ENCODE measurements around the gene IDH3B. TPM values are rescaled to one million over a fixed set of nuclear protein-coding genes. Genes with fewer than 3 reads are reported as not detected.

IDH3B gene
- total and polyA plus RNA-seq, 2 of the 13 experiments (the other 11 are each of a cell fraction or from before 2014, with no cell fraction given), result 215 to 254 TPM

GRCh38 chr20:2708665-2709064 is 44.6 kb upstream of the IDH3B start:
- Histone ChIP-seq H3K9ac (ENCODE audit: insufficient read depth, low read depth, low read length) (no peak overlapping the region), H2AFZ (ENCODE audit: low read length) (no peak overlapping the region), H3K4me2 (ENCODE audit: low read depth, low read length) (no peak overlapping the region), H4K20me1 (ENCODE audit: insufficient read depth, low read length) (no peaks in the 10 kb centered on the region), H3K9me3 (ENCODE audit: low read length) (no peaks in the 10 kb centered on the region), H3K4me3 (replicated peaks in 1 of 3; ENCODE audit: insufficient read depth in 1 of 3, low read depth in 2 of 3, low read length in 3 of 3) (no peak overlapping the region), H3K36me3 (replicated peaks in 1 of 2; ENCODE audit: control insufficient read depth in 1 of 2, insufficient read depth in 2 of 2, low read length in 2 of 2) (no peaks in the 10 kb centered on the region), H3K79me2 (ENCODE audit: insufficient read depth, low read length) (no peaks in the 10 kb centered on the region), H3K27me3 (ENCODE audit: control insufficient read depth in 1 of 2, insufficient read depth in 2 of 2, low read length in 2 of 2) (peaks cover 19 to 71% of the 10 kb centered on the region in 2 experiments; a peak in 4 of 5 replicates), H3K27ac (ENCODE audit: extremely low read length, insufficient read depth, low read length) (no peak overlapping the region), H3K4me1 (ENCODE audit: insufficient read depth, low read length) (peaks cover 14% of the 10 kb centered on the region)
- TF ChIP-seq ISL2 (CRISPR knock-in tag; IDR thresholded peaks at IDR 0.05), result no peak
- no peak for TF ChIP-seq KLF11 (CRISPR knock-in tag; IDR thresholded peaks at IDR 0.05)
- no peak for TF ChIP-seq EEA1 (CRISPR knock-in tag; IDR thresholded peaks at IDR 0.05; ENCODE audit: borderline replicate concordance)
- TF ChIP-seq ZNF558 (CRISPR knock-in tag; IDR thresholded peaks at IDR 0.05; ENCODE audit: borderline replicate concordance), result no peak
- no peak for TF ChIP-seq IRF9 (CRISPR knock-in tag; IDR thresholded peaks at IDR 0.05; ENCODE audit: borderline replicate concordance)
- no peak for TF ChIP-seq HOXA5 (CRISPR knock-in tag; IDR thresholded peaks at IDR 0.05)
- TF ChIP-seq FLYWCH1 (CRISPR knock-in tag; IDR thresholded peaks at IDR 0.05), result no peak
- no peak for TF ChIP-seq ZNF644 (CRISPR knock-in tag; IDR thresholded peaks at IDR 0.05; ENCODE audit: low read depth)
- TF ChIP-seq ZNF530 (CRISPR knock-in tag; IDR thresholded peaks at IDR 0.05; ENCODE audit: low read depth), result no peak
- no peak for TF ChIP-seq ZEB1 (IDR thresholded peaks at IDR 0.05; ENCODE audit: insufficient replicate concordance, low read depth)
- no peak for TF ChIP-seq ATF6 (CRISPR knock-in tag; conservative IDR thresholded peaks at IDR 0.05)
- TF ChIP-seq ZSCAN9 (CRISPR knock-in tag; IDR thresholded peaks at IDR 0.05; ENCODE audit: borderline replicate concordance), result no peak
- TF ChIP-seq ZNF33A (CRISPR knock-in tag; IDR thresholded peaks at IDR 0.05; ENCODE audit: borderline replicate concordance), result no peak
- TF ChIP-seq ZNF451 (CRISPR knock-in tag; IDR thresholded peaks at IDR 0.05), result no peak
- TF ChIP-seq MIER2 (CRISPR knock-in tag; IDR thresholded peaks at IDR 0.05), result no peak
- WGBS (ENCODE audit: low lambda C conversion rate), result 36% methylated on average over 9 of the region's 9 CpGs
- ATAC-seq (no peak), FAIRE-seq (no peak), DNase-seq (ENCODE audit: low spot score) (no peak)
- ChIA-PET CTCF (ENCODE audit: low intra/inter-chr PET ratio, low total read pairs) (no interaction called here), POLR2A (no interaction called here)
- intact Hi-C loops (cut with micrococcal nuclease; ENCODE audit: unreplicated experiment), result no loop called here
- no TSS peak for BruUV-seq (replicated peaks)
- in situ Hi-C loops (cut with HindIII; ENCODE audit: extremely low pct_ligation_motif_present, low pct_unique_long_range_greater_than_20kb), result no loop called here

All from HepG2 (cell line).